ENCODE results near the gene HASPIN.
"Not testable (repeated sequence)": the region's sequence is repeated elsewhere in the genome, so short reads cannot be mapped to it uniquely, and the experiment has no call there.

Gene HASPIN

DNA sequence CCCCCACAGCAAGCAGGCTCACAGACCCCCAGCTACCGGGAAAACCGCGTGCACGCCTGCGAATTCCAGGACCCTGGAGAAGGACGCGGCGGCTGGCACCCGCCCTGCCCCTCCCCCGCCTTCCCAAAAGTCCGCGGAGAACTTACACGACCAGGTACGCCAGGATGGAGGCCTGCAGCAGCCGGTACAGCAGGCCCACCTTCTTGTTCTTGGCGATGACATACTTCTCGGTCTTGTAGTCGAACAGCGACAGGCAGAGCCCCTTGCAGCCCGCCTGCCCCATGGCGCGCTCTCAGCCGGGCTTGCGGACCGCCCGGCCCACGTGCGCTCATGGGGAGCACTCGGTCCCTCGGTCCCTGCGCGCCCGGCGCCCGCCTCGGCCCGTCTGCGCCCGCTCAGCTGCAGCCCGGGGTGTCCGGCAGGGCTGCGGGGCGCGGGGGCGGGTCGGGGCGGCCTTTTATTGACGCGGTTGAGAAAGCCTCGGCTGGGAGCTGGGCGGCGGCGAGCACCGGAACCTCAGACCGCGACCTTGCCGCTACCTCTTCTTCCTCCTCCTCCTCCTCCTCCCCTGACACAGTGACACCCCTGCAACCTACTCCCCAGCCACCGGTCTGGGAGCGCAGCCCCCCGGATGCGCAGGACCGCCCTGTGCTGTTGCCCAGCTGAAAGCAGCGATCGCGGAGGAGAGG is 27.8 kb upstream of the HASPIN start, which contains the start of gene P2RX5:
P2RX5 (minus strand) TSS at position 433 of the 689 bp plus-strand sequence; CDS start at position 283, 150 bp downstream.
- H3K4me3 ChIP-seq (ENCODE audit: low read depth in 1 of 2, low read length in 2 of 2) = peak within 1 kb of the TSS; percentile 62 to 71
- no peaks in the 10 kb centered on the region for H3K9me3 ChIP-seq (ENCODE audit: control insufficient read depth in 1 of 2, low read length in 2 of 2)
- H3K9ac ChIP-seq (ENCODE audit: low read depth in 1 of 2, low read length in 2 of 2) = peak within 1 kb of the TSS; percentile 18
- peaks cover 11 to 15% of the 10 kb centered on the region in 2 donors for H3K27me3 ChIP-seq (ENCODE audit: control insufficient read depth in 1 of 2, insufficient read depth in 2 of 2, low read length in 2 of 2)
- H3K27ac ChIP-seq (ENCODE audit: low read depth, low read length) = no peak within 1 kb of the TSS
- H3K4me1 ChIP-seq (ENCODE audit: control insufficient read depth in 1 of 2, insufficient read depth in 2 of 2, low read length in 2 of 2) = peaks cover 0 to 7% of the 10 kb centered on the region in 2 donors
- no peaks in the 10 kb centered on the region for H3K36me3 ChIP-seq (ENCODE audit: control insufficient read depth in 1 of 2, insufficient read depth in 2 of 2, low read length in 2 of 2)

DNA sequence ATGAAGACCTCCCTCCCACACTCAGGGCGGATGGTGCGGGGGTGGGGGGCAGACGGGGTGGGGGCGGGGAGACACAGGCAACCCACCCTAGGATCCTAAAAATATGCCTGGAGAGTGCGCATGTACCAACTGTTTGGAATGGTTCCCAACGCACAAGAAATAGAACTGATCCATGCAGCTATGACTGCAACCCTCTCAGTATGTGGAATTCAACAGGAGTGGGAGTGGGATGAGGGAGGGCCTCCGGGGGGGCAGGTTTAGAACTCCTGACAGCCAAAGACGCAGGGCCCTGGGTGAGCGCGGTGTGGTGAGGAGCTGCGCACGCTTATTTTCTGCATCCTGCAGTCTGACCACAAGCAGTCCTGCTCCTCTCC is 26.6 kb upstream of the HASPIN start:
- H3K27ac ChIP-seq (ENCODE audit: low read depth, low read length) = no peak overlapping the region
- peaks cover 11 to 15% of the 10 kb centered on the region in 2 donors for H3K27me3 ChIP-seq (ENCODE audit: control insufficient read depth in 1 of 2, insufficient read depth in 2 of 2, low read length in 2 of 2)
- H3K4me1 ChIP-seq (ENCODE audit: control insufficient read depth in 1 of 2, insufficient read depth in 2 of 2, low read length in 2 of 2) = peaks cover 0 to 7% of the 10 kb centered on the region in 2 donors
- no peak overlapping the region for H3K9ac ChIP-seq (ENCODE audit: low read depth in 1 of 2, low read length in 2 of 2)
- no peaks in the 10 kb centered on the region for H3K36me3 ChIP-seq (ENCODE audit: control insufficient read depth in 1 of 2, insufficient read depth in 2 of 2, low read length in 2 of 2)
- H3K4me3 ChIP-seq (ENCODE audit: low read depth in 1 of 2, low read length in 2 of 2) = no peak overlapping the region
- no peaks in the 10 kb centered on the region for H3K9me3 ChIP-seq (ENCODE audit: control insufficient read depth in 1 of 2, low read length in 2 of 2)

DNA sequence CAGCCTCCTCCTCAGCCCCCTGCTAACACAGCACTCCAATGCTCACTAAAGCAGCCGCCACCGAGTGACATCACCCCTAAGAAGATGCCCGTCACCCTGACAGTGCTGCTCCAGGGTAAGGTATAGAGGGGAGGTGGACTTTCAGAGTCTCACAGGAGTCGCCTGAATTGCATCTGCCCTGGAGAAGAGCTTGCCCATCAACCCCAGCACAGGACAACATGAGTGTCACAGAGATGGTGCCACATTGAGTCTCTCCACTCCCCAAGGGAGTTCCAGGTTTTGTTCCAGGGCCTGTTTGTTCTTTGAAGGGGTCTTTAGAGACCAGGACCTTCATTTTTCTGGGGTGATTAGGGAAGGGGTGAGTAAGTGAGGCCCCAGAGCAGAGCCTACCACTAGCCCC is 25.6 kb upstream of the HASPIN start:
- Histone ChIP-seq H3K27ac (ENCODE audit: low read depth, low read length) (no peak overlapping the region), H3K9ac (ENCODE audit: low read depth in 1 of 2, low read length in 2 of 2) (no peak overlapping the region), H3K4me3 (ENCODE audit: low read depth in 1 of 2, low read length in 2 of 2) (no peak overlapping the region), H3K4me1 (ENCODE audit: control insufficient read depth in 1 of 2, insufficient read depth in 2 of 2, low read length in 2 of 2) (peaks cover 0 to 7% of the 10 kb centered on the region in 2 donors), H3K27me3 (ENCODE audit: control insufficient read depth in 1 of 2, insufficient read depth in 2 of 2, low read length in 2 of 2) (peaks cover 11 to 15% of the 10 kb centered on the region in 2 donors), H3K9me3 (ENCODE audit: control insufficient read depth in 1 of 2, low read length in 2 of 2) (no peaks in the 10 kb centered on the region), H3K36me3 (ENCODE audit: control insufficient read depth in 1 of 2, insufficient read depth in 2 of 2, low read length in 2 of 2) (no peaks in the 10 kb centered on the region)

DNA sequence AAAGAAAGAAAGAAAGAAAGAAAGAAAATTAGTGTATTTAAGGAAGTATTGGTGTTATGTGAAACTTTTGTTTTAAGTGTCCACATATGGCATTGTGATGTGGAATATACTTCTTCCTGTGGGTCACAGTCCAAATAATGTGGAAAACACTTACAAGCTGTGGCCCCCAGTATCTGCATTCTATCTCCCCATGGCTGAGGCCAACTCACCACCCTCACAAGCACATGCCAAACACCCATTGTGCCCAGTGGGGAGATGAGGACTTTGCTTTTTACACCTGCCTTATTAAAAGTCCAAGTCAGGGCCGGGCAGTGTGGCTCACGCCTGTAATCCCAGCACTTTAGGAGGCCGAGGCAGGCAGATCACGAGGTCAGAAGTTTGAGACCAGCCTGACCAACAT is 23.8 kb upstream of the HASPIN start:
- no peaks in the 10 kb centered on the region for H3K36me3 ChIP-seq (ENCODE audit: control insufficient read depth in 1 of 2, insufficient read depth in 2 of 2, low read length in 2 of 2)
- no peak overlapping the region for H3K9ac ChIP-seq (ENCODE audit: low read depth in 1 of 2, low read length in 2 of 2)
- peaks cover 0 to 7% of the 10 kb centered on the region in 2 donors for H3K4me1 ChIP-seq (ENCODE audit: control insufficient read depth in 1 of 2, insufficient read depth in 2 of 2, low read length in 2 of 2)

DNA sequence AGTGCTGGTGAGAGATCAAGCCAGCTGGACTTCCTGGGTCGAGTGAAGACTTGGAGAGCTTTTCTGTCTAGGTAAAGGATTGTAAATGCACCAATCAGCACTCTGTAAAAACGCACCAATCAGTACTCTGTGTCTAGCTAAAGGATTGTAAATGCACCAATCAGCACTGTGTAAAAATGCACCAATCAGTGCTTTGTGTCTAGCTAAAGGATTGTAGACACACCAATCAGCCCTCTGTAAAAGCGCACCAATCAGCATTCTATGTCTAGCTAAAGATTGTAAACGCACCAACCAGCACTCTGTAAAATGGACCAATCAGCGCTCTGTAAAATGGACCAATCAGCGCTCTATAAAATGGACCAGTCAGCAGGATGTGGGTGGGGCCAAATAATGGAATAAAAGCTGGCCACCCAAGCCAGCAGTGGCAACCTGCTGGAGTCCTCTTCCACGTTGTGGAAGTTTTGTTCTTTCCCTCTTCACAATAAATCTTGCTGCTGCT is 21.6 kb upstream of the HASPIN start:
- H3K9me3 ChIP-seq (ENCODE audit: control insufficient read depth in 1 of 2, low read length in 2 of 2); H3K36me3 ChIP-seq (ENCODE audit: control insufficient read depth in 1 of 2, insufficient read depth in 2 of 2, low read length in 2 of 2); H3K4me3 ChIP-seq (ENCODE audit: low read depth in 1 of 2, low read length in 2 of 2); H3K9ac ChIP-seq (ENCODE audit: low read depth in 1 of 2, low read length in 2 of 2); H3K4me1 ChIP-seq (ENCODE audit: control insufficient read depth in 1 of 2, insufficient read depth in 2 of 2, low read length in 2 of 2); H3K27ac ChIP-seq (ENCODE audit: low read depth, low read length); H3K27me3 ChIP-seq (ENCODE audit: control insufficient read depth in 1 of 2, insufficient read depth in 2 of 2, low read length in 2 of 2): not testable (repeated sequence)

More for the DNA sequence above, 23.8 kb upstream of the HASPIN start:
- no peaks in the 10 kb centered on the region for H3K9me3 ChIP-seq (ENCODE audit: control insufficient read depth in 1 of 2, low read length in 2 of 2)
- peaks cover 5 to 11% of the 10 kb centered on the region in 2 donors for H3K27me3 ChIP-seq (ENCODE audit: control insufficient read depth in 1 of 2, insufficient read depth in 2 of 2, low read length in 2 of 2)
- no peak overlapping the region for H3K27ac ChIP-seq (ENCODE audit: low read depth, low read length)
- no peak overlapping the region for H3K4me3 ChIP-seq (ENCODE audit: low read depth in 1 of 2, low read length in 2 of 2)

DNA sequence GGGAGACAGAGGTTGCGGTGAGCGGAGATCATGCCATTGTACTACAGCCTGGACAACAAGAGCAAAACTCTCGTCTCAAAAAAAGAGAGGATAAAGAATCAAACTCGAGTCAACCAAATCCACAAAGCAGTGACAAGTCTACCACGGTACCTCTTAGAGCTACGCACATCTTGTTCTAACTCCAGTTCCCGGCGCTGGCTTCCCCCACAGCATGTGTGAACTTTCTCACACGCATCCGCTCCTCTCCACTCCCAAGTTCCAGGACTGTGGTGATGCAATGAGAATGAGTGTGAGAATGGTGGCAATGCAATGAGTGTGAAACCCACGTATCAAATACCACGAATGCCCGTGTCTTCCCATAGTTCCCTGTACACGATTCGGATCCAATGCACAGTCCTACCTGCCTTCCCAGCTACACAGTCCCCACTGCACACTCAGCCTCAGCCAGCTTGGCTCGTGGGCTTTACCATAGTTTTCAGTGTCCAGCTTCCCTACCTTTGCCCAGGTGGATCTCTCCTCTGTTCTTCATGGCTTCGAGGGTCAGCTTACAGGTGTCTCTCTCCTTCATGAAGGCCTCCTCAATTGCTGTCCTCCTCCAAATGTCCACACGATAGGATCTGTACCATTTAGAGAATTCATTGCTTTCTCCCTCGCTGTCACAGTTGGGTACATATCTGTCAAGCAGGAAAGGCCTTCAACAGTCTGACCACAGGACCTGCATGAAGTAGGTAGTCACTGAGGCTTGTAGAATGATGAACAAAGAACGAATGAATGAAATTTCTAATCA is 18.6 kb upstream of the HASPIN start:
- no peak overlapping the region for H3K9ac ChIP-seq (ENCODE audit: low read depth in 1 of 2, low read length in 2 of 2)
- no peaks in the 10 kb centered on the region for H3K36me3 ChIP-seq (ENCODE audit: control insufficient read depth in 1 of 2, insufficient read depth in 2 of 2, low read length in 2 of 2)
- H3K9me3 ChIP-seq (ENCODE audit: control insufficient read depth in 1 of 2, low read length in 2 of 2) = no peaks in the 10 kb centered on the region
- no peak overlapping the region for H3K27ac ChIP-seq (ENCODE audit: low read depth, low read length)
- peaks cover 0 to 8% of the 10 kb centered on the region in 2 donors for H3K4me1 ChIP-seq (ENCODE audit: control insufficient read depth in 1 of 2, insufficient read depth in 2 of 2, low read length in 2 of 2)
- H3K27me3 ChIP-seq (ENCODE audit: control insufficient read depth in 1 of 2, insufficient read depth in 2 of 2, low read length in 2 of 2) = no peaks in the 10 kb centered on the region
- H3K4me3 ChIP-seq (ENCODE audit: low read depth in 1 of 2, low read length in 2 of 2) = no peak overlapping the region

DNA sequence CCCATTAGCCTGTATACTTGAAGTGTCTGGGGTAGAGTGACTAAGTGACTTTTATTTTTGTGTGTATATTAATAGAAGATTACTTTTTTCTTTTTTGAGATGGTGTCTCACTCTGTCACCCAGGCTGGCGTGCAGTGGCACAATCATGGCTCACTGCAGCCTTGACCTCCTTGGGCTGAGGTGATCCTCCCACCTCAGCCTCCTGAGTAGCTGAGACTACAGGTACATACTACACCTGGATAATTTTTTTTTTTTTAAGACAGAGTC is 18.1 kb upstream of the HASPIN start:
- not testable (repeated sequence) for H3K4me3 ChIP-seq (ENCODE audit: low read depth in 1 of 2, low read length in 2 of 2); H3K27me3 ChIP-seq (ENCODE audit: control insufficient read depth in 1 of 2, insufficient read depth in 2 of 2, low read length in 2 of 2); H3K9ac ChIP-seq (ENCODE audit: low read depth in 1 of 2, low read length in 2 of 2); H3K4me1 ChIP-seq (ENCODE audit: control insufficient read depth in 1 of 2, insufficient read depth in 2 of 2, low read length in 2 of 2); H3K27ac ChIP-seq (ENCODE audit: low read depth, low read length); H3K9me3 ChIP-seq (ENCODE audit: control insufficient read depth in 1 of 2, low read length in 2 of 2); H3K36me3 ChIP-seq (ENCODE audit: control insufficient read depth in 1 of 2, insufficient read depth in 2 of 2, low read length in 2 of 2)

DNA sequence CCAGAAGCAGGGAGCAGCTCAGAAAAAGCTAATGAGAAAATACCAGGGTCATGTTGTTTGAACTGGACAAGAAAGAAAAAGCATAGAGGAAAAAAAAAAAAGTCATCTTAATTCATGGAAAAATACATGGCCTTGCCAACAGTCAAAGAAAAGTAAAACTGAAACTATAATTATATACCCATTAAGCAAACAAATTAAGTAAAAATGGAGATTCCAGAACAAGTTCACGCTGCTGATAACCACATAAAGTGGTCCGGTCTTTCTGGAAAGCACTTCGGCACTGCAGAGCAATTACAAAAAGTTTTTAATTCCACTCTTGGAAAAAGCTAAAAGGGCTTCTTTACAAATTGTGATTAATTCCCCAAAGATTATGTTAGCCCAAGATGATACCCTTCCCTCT is 15.3 kb upstream of the HASPIN start:
- Histone ChIP-seq H3K4me3 (ENCODE audit: low read depth in 1 of 2, low read length in 2 of 2) (no peak overlapping the region), H3K27me3 (ENCODE audit: control insufficient read depth in 1 of 2, insufficient read depth in 2 of 2, low read length in 2 of 2) (no peaks in the 10 kb centered on the region), H3K9ac (ENCODE audit: low read depth in 1 of 2, low read length in 2 of 2) (no peak overlapping the region), H3K27ac (ENCODE audit: low read depth, low read length) (no peak overlapping the region), H3K36me3 (ENCODE audit: control insufficient read depth in 1 of 2, insufficient read depth in 2 of 2, low read length in 2 of 2) (peaks cover 0 to 4% of the 10 kb centered on the region in 2 donors), H3K9me3 (ENCODE audit: control insufficient read depth in 1 of 2, low read length in 2 of 2) (no peaks in the 10 kb centered on the region), H3K4me1 (ENCODE audit: control insufficient read depth in 1 of 2, insufficient read depth in 2 of 2, low read length in 2 of 2) (peaks cover 0 to 8% of the 10 kb centered on the region in 2 donors)

DNA sequence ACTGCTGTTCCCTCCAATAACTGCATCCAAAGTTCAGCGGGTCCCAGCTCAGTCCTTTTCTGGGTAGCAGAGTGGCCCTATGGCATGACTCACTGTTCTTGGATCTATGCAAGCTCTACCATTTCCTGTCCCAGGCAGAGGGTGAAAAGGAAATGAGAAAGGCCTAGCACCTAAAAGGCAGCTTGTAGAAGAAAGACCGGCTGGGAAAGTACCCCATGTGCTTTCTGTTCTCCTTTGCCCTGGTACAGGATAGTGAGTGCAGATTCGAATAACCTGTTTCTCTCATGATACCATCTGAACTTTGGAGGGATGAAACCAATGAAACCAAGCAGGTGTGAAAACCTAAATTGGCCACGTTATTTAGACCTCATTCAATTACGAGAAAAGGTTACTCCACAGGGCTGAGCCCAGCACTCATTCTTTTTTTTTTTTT is 12.7 kb upstream of the HASPIN start:
- Histone ChIP-seq H3K9ac (ENCODE audit: low read depth in 1 of 2, low read length in 2 of 2) (no peak overlapping the region), H3K9me3 (ENCODE audit: control insufficient read depth in 1 of 2, low read length in 2 of 2) (no peaks in the 10 kb centered on the region), H3K36me3 (ENCODE audit: control insufficient read depth in 1 of 2, insufficient read depth in 2 of 2, low read length in 2 of 2) (peaks cover 12 to 18% of the 10 kb centered on the region in 2 donors), H3K4me3 (ENCODE audit: low read depth in 1 of 2, low read length in 2 of 2) (no peak overlapping the region), H3K27me3 (ENCODE audit: control insufficient read depth in 1 of 2, insufficient read depth in 2 of 2, low read length in 2 of 2) (no peaks in the 10 kb centered on the region), H3K4me1 (ENCODE audit: control insufficient read depth in 1 of 2, insufficient read depth in 2 of 2, low read length in 2 of 2) (peaks cover 0 to 8% of the 10 kb centered on the region in 2 donors), H3K27ac (ENCODE audit: low read depth, low read length) (no peak overlapping the region)

DNA sequence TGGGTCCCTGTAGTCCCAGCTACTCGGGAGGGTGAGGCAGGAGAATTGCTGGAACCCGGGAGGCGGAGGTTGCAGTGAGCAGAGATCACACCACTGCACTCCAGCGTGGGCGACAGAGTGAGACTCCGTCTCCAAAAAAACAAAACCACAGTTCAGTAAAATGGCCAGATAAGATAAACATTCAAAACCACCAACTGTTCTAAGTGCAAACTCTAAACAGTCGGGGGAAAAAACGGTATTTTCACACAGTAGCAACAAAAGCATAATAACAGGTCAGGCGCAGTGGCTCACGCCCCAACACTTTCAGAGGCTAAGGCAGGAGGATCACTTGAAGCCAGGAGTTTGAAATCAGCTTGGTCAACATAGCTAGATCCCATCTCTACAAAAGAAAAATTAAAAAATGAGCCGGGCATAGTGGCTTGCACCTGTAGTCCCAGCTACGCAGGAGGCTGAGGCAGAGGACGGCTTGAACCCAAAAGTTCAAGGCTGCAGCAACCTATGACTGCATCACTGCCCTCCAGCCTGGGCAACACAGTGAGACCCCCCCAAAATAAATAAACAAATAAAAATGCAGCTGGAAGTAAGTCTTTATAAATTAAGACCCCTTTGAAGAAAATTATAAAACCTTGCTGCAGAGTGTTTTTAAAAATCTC is 10.8 kb upstream of the HASPIN start:
- H3K27me3 ChIP-seq (ENCODE audit: control insufficient read depth in 1 of 2, insufficient read depth in 2 of 2, low read length in 2 of 2) = no peaks in the 10 kb centered on the region
- no peak overlapping the region for H3K27ac ChIP-seq (ENCODE audit: low read depth, low read length)
- H3K9ac ChIP-seq (ENCODE audit: low read depth in 1 of 2, low read length in 2 of 2) = no peak overlapping the region
- H3K4me1 ChIP-seq (ENCODE audit: control insufficient read depth in 1 of 2, insufficient read depth in 2 of 2, low read length in 2 of 2) = peaks cover 0 to 7% of the 10 kb centered on the region in 2 donors
- no peak overlapping the region for H3K4me3 ChIP-seq (ENCODE audit: low read depth in 1 of 2, low read length in 2 of 2)
- peaks cover 25 to 35% of the 10 kb centered on the region in 2 donors for H3K36me3 ChIP-seq (ENCODE audit: control insufficient read depth in 1 of 2, insufficient read depth in 2 of 2, low read length in 2 of 2)
- H3K9me3 ChIP-seq (ENCODE audit: control insufficient read depth in 1 of 2, low read length in 2 of 2) = no peaks in the 10 kb centered on the region
